ENCODE measurements around the gene PVR.
"Not testable (repeated sequence)": the region's sequence is repeated elsewhere in the genome, so short reads cannot be mapped to it uniquely, and the experiment has no call there.

Gene PVR

GRCh38 chr19:44705502-44706010 is 61.8 kb downstream of the PVR start:
- Histone ChIP-seq H3K4me1 (no peaks in the 10 kb centered on the region), H3K27ac (no peak overlapping the region), H3K36me3 (no peaks in the 10 kb centered on the region), H3K4me3 (no peak overlapping the region), H3K27me3 (peaks cover 0 to 27% of the 10 kb centered on the region in 2 donors), H3K9me3 (no peaks in the 10 kb centered on the region)
- no peak for TF ChIP-seq CTCF (IDR thresholded peaks at IDR 0.05)
- no peak for DNase-seq
- intact Hi-C loops (cut with DNase I; ENCODE audit: low total_unique reads): no loop called here

DNA sequence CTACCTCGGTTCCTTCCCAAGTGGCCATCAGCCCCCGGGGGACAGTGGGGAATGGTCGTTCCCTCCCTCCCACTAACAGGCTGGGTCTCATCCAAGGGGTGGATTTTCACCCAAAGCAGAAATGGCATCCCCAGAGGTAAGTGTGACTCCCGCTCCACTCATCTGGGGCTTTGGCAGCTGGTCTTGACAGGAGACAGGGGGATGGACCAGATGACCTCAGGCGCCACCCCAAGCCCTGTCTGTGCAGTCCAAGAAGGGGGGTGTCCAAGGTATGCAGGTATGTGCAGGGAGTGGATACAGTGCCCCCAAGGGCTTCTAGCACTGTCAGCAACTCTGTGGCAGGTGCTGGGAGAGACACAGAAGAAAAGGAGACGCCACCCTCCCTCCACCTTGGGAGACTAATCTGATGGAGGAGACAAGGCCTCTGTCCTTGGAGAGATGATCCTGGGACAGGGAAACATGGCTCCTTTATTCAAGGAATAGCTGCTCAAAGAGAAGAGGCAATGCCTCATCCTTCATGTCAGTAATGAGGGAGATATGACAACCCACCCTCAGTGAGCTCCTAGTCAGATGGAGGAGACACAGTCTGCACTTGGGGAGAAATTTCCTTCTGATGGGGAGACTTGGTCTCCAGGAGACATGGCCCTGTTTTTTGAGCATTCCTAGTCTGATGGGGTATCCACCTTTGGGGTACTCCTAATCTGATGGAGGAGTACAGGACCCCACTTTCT is 63.0 kb downstream of the PVR start:
- Histone ChIP-seq H3K4me3 (no peak overlapping the region), H3K36me3 (no peaks in the 10 kb centered on the region), H3K27me3 (peaks cover 0 to 27% of the 10 kb centered on the region in 2 donors), H3K4me1 (no peaks in the 10 kb centered on the region), H3K9me3 (no peaks in the 10 kb centered on the region), H3K27ac (no peak overlapping the region)
- intact Hi-C loops (cut with DNase I; ENCODE audit: low total_unique reads): no loop called here
- no peak for DNase-seq
- no peak for TF ChIP-seq CTCF (IDR thresholded peaks at IDR 0.05)

GRCh38 chr19:44707794-44708193 is 64.1 kb downstream of the PVR start:
- TF ChIP-seq CTCF (IDR thresholded peaks at IDR 0.05): no peak
- Histone ChIP-seq H3K9me3 (no peaks in the 10 kb centered on the region), H3K4me1 (no peaks in the 10 kb centered on the region), H3K27ac (no peak overlapping the region), H3K4me3 (no peak overlapping the region), H3K27me3 (peaks cover 0 to 27% of the 10 kb centered on the region in 2 donors), H3K36me3 (no peaks in the 10 kb centered on the region)
- no peak for DNase-seq
- intact Hi-C loops (cut with DNase I; ENCODE audit: low total_unique reads): no loop called here

DNA sequence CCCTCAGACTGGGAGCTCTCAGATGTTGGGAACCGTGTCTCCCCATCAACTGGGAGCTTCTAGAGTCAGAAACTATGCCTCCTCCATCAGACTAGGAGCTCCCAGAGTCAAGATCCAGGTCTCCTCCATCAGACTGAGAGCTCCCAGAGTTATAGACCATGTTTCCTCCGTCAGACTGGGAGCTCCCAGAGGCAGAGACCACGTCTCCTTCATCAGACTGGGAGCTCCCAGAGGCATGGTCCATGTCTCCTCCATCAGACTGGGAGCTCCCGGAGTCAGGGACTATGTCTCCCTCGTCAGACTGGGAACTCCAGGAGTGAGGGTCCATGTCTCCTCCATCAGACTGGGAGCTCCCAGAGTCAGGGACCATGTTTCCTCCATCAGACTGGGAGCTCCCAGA is 65.2 kb downstream of the PVR start:
- Histone ChIP-seq H3K4me1 (no peaks in the 10 kb centered on the region), H3K4me3 (no peak overlapping the region), H3K9me3 (no peaks in the 10 kb centered on the region), H3K36me3 (no peaks in the 10 kb centered on the region), H3K27ac (no peak overlapping the region), H3K27me3 (peaks cover 0 to 21% of the 10 kb centered on the region in 2 donors)
- intact Hi-C loops (cut with DNase I; ENCODE audit: low total_unique reads): no loop called here
- DNase-seq: no peak
- TF ChIP-seq CTCF (IDR thresholded peaks at IDR 0.05): no peak

DNA sequence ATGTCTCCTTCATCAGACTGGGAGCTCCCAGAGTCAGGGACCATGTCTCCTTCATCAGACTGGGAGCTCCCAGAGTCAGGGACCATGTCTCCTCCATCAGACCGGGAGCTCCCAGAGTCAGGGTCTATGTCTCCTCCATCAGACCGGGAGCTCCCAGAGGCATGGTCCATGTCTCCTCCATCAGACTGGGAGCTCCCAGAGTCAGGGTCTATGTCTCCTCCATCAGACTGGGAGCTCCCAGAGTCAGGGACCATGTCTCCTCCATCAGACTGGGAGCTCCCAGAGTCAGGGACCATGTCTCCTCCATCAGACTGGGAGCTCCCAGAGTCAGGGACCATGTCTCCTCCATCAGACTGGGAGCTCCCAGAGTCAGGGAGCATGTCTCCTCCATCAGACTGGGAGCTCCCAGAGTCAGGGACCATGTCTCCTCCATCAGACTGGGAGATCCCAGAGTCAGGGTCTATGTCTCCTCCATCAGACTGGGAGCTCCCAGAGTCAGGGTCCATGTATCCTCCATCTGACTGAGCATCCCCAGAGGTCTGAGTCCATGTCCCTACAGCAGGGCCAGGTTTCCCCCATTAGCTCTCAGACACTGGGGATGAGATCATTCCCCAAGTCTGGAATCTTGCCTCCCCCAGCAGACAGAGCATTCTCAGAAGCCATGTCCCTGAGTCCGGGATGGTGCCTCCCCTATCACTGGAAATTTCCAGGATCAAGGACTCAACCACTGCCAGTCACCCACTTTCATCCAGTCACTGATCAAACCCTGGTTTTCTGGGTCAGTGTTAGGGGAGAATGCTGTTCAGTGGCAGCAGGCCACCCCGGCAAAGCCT is 65.9 kb downstream of the PVR start:
- H3K4me1 ChIP-seq; H3K36me3 ChIP-seq; H3K4me3 ChIP-seq; intact Hi-C loops (cut with DNase I; ENCODE audit: low total_unique reads); H3K27ac ChIP-seq; DNase-seq; H3K9me3 ChIP-seq: not testable (repeated sequence)
- peaks cover 0 to 19% of the 10 kb centered on the region in 2 donors for H3K27me3 ChIP-seq

GRCh38 chr19:44710483-44710882 is 66.8 kb downstream of the PVR start:
- H3K27ac ChIP-seq: no peak overlapping the region
- H3K36me3 ChIP-seq: no peaks in the 10 kb centered on the region
- no peak for TF ChIP-seq CTCF (IDR thresholded peaks at IDR 0.05)
- H3K27me3 ChIP-seq: peaks cover 0 to 19% of the 10 kb centered on the region in 2 donors
- H3K4me1 ChIP-seq: no peaks in the 10 kb centered on the region
- intact Hi-C loops (cut with DNase I; ENCODE audit: low total_unique reads): no loop called here
- peaks cover 0 to 12% (median 5%) of the 10 kb centered on the region in 3 donors for H3K9me3 ChIP-seq
- DNase-seq: no peak
- no peak overlapping the region for H3K4me3 ChIP-seq

Data from tibial artery (tissue), 4 donors.